Fibroblast of the conjunctiva (primary cell): ENCODE measurements around the gene AUTS2.

ENCODE experiments used
- DNase-seq: peaks from one replicate; pipeline ENCODE4 v3.0.0-alpha.2; 2010; ENCODE audit warnings: low read depth

AUTS2 gene

GRCh38 chr7:69723663-69724062, 125.4 kb downstream of the AUTS2 start:
- DNase-seq = no peak

- no peak for DNase-seq
Measured at GRCh38 chr7:69728304-69728703, 130.0 kb downstream of the AUTS2 start.

- no peak for DNase-seq
Measured at GRCh38 chr7:69732203-69732602, 133.9 kb downstream of the AUTS2 start.

GRCh38 chr7:69735582-69735981, 137.3 kb downstream of the AUTS2 start:
- DNase-seq = no peak

- no peak for DNase-seq
Measured at GRCh38 chr7:69736126-69736810, 138.0 kb downstream of the AUTS2 start.

GRCh38 chr7:69738396-69738951, 140.2 kb downstream of the AUTS2 start:
- DNase-seq = no peak

- no peak for DNase-seq
Measured at GRCh38 chr7:69739190-69739589, 140.9 kb downstream of the AUTS2 start.

GRCh38 chr7:69739931-69740431, 141.7 kb downstream of the AUTS2 start:
- no peak for DNase-seq

GRCh38 chr7:69742237-69742636, 144.0 kb downstream of the AUTS2 start:
- DNase-seq = no peak

- no peak for DNase-seq
Measured at GRCh38 chr7:69743436-69743835, 145.2 kb downstream of the AUTS2 start.

- no peak for DNase-seq
Measured at GRCh38 chr7:69744026-69744425, 145.8 kb downstream of the AUTS2 start.

- DNase-seq = no peak
Measured at GRCh38 chr7:69746383-69746782, 148.1 kb downstream of the AUTS2 start.

GRCh38 chr7:69747144-69747543, 148.9 kb downstream of the AUTS2 start:
- DNase-seq = no peak

GRCh38 chr7:69748530-69748929, 150.3 kb downstream of the AUTS2 start:
- no peak for DNase-seq

- DNase-seq = no peak
Measured at GRCh38 chr7:69749372-69749979, 151.2 kb downstream of the AUTS2 start.

- DNase-seq = no peak
Measured at GRCh38 chr7:69749994-69750393, 151.7 kb downstream of the AUTS2 start.

GRCh38 chr7:69751026-69751425, 152.8 kb downstream of the AUTS2 start:
- no peak for DNase-seq

- no peak for DNase-seq
Measured at GRCh38 chr7:69753981-69754380, 155.7 kb downstream of the AUTS2 start.

GRCh38 chr7:69754476-69754875, 156.2 kb downstream of the AUTS2 start:
- DNase-seq = no peak

- DNase-seq = no peak
Measured at GRCh38 chr7:69756235-69756634, 158.0 kb downstream of the AUTS2 start.

GRCh38 chr7:69757528-69757927, 159.3 kb downstream of the AUTS2 start:
- DNase-seq = no peak

GRCh38 chr7:69757981-69758430, 159.7 kb downstream of the AUTS2 start:
- no peak for DNase-seq

GRCh38 chr7:69759373-69759772, 161.1 kb downstream of the AUTS2 start:
- no peak for DNase-seq
